GM23248 (cell line): ENCODE data around the gene PCDHGA1.

Source experiments
- EZH2 ChIP-seq: fragments of 200-600 bp; sonication (generic); IDR thresholded peaks from 2 replicates; pipeline ENCODE4 v1.6.1; 2018; ENCODE audit warnings: antibody characterized with exemption, mild to moderate bottlenecking; ENCODE audit not compliant: insufficient read depth, poor library complexity, severe bottlenecking
- EZH2phosphoT487 ChIP-seq: fragments of 200-600 bp; sonication (generic); IDR thresholded peaks from 2 replicates; pipeline ENCODE4 v1.6.1; 2018; ENCODE audit warnings: antibody characterized with exemption, moderate library complexity, mild to moderate bottlenecking, low read depth; ENCODE audit not compliant: insufficient read depth

GRCh38 chr5:141560151-141560550, 229.8 kb downstream of the PCDHGA1 start:
- TF ChIP-seq EZH2: no peak
- no peak for TF ChIP-seq EZH2phosphoT487
